Measurements from ENCODE around the gene APP. TPM values are rescaled to one million over a fixed set of nuclear protein-coding genes. Genes with fewer than 3 reads are reported as not detected.
A peak's percentile ranks its signal among the peaks of the same experiment; 100 is the strongest.
"Not testable (repeated sequence)": the region's sequence is repeated elsewhere in the genome, so short reads cannot be mapped to it uniquely, and the experiment has no call there.

APP gene
- polyA plus RNA-seq, 10 donors: 214 to 457 (median 289) TPM

DNA sequence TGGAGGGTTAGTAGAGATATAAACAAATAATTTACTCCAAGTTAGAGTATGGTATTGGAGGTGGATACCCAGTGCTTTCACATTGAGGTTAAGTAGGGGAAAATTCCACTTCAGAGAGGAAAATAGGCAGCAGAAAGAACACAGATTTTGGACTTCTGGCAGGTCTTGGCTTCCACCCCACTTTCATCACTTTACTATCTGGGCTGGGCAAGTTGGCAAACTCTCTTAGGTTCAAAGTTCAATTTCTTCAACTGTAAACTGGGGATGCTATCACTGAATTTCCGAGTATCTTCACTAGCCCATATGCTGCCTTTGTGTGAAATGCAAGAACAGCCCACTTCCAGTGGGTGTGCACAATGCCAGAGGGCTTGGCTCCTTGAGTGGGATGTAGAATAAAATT, 220.9 kb downstream of the APP start:
- DNase-seq: no peak

GRCh38 chr21:25944672-25945213, 225.8 kb downstream of the APP start:
- DNase-seq: no peak

DNA sequence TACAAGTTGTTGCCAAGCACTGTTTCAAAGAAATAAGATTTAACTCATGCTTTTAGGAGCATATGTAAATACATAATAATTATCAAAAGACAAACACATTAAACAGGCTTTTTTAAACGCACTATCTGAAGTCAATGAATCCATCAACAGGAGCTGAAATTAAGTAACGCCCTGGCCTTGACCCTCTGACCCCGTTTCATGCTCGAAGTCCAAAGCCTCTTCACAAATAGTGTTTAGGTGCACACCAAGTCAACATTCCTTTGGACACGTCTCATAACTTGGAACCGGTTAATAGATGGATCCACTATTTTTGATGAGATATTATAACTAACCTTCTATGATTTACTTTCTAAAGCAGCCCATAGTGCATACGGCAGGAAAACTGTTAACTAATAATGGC, 226.5 kb downstream of the APP start:
- no peak for DNase-seq

GRCh38 chr21:25942135-25942534, 228.4 kb downstream of the APP start:
- DNase-seq: no peak

DNA sequence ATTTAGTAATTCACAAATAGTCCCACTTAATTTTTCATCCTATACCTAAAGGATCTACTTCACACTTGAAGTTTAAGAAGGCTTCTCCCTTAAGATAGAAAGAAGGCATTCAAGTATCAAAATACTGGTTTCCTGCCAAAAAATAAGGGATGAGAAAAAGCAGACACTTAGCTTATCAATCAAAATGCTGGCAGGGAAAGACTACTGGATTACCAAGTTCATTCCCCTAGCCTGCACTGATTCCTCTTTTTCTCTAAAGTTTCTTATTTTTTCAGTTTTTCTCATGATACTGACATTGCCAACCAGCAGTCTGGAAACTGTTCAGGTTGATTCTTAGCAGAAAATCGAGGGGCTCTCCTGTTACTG, 231.2 kb downstream of the APP start:
- no peak for DNase-seq

DNA sequence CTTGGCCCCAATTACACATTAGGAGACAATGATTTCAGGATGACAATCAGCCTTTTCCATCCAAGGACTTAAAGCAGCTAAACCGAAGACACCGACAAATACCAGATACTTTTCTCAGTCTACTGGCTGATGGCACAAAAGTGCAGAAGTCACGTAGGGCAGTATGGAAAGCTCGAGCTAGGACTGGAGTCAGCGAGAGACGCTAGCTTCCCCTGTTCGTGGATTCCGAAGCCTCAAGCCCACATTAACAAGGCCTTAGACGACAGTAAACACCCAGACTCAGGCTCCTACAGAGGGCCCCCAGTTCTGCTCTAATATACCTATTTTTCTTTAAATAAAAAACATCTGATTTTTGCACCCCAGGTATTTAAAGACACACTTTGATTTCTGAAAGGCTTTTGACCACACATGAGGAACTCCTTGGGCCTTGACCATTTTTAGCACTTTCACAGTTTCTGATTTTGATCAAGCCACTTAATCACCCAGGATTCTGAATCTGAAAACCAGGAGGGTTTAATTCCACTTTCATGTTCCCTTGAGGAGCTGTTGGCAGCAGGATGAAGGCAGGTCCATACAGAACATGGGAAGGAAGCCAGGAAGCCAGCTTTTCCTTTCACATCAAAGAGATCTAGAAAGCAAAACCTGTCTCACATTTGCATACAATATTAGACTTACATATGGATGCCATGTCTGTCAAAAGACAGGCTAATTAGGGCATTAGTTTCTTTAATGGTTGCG, 231.7 kb downstream of the APP start:
- no peak for DNase-seq

- no peak for DNase-seq
These were observed 233.8 kb downstream of the APP start for GRCh38 chr21:25936776-25937175.

- peak; percentile 57 to 77 (median 60) for DNase-seq
These were observed 235.8 kb downstream of the APP start for GRCh38 chr21:25934771-25935224.

GRCh38 chr21:25934130-25934529, 236.4 kb downstream of the APP start:
- no peak for DNase-seq

GRCh38 chr21:25931765-25932164, 238.8 kb downstream of the APP start:
- peak in 1 of 3 donors; percentile 63 for DNase-seq

DNA sequence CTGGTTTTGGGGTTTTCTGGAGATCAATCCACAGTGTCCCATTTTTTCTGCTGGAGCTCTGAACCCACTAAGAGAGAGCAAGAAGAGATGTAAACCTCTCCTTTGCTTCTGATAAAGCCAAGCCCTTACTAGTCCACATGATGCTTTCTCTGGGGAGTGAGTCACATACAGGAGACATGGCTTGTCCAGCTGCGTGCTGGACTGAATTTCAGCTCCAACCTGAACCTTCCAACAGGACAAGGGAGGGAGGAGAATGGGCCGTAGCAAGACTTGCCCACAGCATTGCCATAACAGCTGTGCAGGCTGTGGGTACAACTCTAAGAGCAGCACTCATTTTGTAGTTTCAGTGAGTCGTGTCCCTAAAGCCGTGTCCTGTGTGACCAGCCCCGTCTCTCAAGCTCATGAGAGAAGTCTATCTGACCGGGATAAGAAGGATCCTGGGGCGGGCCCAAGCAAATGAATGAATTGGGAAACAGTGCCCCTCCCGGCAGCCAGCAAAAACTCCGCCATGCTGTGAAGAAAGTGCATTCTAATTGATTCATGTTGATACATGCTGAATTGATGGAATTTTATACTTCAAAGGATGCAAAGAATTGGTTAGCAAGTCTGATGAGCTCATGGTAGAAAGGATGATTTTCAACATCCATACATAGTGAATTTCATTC, 240.6 kb downstream of the APP start:
- no peak for DNase-seq

- no peak for DNase-seq
These were observed 243.2 kb downstream of the APP start for GRCh38 chr21:25927195-25927880.

DNA sequence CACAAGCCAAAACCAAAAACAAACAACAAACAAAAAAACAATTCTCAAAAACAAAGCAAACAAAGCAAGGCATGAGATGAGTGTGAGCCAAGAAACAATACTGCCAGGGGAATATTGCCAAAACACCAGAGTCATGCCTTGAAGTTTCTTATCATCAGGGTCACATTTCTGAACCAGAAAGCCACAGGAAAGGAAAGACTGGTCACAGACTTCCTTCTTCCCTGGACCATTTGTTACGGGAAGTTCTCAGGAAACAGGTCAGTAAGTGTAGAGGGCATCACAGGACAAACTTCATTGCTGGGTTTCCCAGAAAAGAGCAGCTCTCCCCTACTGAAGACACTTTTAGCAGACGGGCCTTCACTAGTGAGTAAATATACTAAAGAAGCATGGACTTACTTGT, 244.6 kb downstream of the APP start:
- no peak for DNase-seq

GRCh38 chr21:25925064-25925800, 245.3 kb downstream of the APP start:
- no peak for DNase-seq

- DNase-seq: not testable (repeated sequence)
These were observed 252.4 kb downstream of the APP start for GRCh38 chr21:25918152-25918551.

- DNase-seq: no peak
These were observed 254.3 kb downstream of the APP start for GRCh38 chr21:25916226-25916625.

GRCh38 chr21:25913479-25913878, 257.1 kb downstream of the APP start:
- DNase-seq: no peak

GRCh38 chr21:25912402-25912746, 258.2 kb downstream of the APP start:
- DNase-seq: no peak

- no peak for DNase-seq
These were observed 258.7 kb downstream of the APP start for GRCh38 chr21:25911730-25912401.

DNA sequence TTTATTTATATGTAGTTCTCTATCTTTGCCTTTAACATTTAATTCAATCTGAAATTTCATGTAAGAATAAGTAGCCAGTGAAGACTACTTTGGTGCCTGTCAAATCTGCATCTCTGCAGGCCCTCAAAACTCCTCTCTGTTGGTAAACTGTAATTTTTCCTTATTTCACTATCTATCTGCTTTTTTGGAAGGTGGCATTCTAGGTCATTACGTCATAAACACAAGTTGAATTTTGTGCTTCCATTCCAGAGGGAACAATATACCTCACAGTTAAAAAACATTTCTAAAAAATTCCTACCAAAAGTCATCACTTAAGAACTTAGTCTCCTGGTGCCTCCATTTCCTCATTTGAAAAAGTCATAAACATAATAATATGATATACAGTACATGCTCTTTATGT, 259.8 kb downstream of the APP start:
- no peak for DNase-seq

DNA sequence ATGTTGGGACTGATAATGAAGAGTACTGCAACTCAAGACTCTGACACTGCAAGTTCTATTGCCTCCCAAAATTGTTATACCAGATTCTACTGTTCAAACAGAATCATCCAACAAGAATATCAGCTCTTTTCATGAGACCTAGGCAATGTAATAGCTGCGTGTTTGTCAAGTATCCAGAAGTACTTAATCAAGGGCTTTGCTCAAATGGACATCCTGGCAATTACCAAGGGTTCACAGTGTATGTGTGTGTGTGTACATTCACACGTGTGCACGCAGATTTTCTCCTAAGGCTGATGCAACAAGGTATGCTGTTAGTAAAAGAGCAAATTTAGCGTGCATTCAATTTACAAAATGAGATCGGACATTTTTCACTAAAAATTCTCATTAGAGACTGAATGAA, 261.2 kb downstream of the APP start:
- DNase-seq: no peak

DNA sequence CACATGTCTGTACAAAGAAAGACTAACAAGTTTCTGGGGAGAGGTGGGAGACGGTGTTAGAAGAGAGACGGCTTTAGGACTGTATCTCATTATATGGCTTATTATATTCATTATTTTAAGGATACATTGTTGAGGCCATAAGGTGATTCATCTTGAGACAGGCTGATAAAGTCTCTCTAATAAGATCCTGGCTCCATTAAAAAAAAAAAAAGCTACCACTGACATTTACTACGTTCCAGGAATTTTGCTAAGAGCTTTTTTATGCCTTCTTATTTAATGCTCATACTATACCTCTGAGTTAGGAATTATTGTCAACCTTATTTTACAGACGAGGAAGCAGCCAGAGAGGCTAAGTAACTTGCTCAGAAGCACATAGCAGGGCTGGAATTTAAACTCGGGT, 262.1 kb downstream of the APP start:
- no peak for DNase-seq
